Ascending aorta (tissue), 2 donors: ENCODE measurements around the gene APOA5. TPM values are rescaled to one million over a fixed set of nuclear protein-coding genes. Genes with fewer than 3 reads are reported as not detected.
"Not testable (repeated sequence)": the region's sequence is repeated elsewhere in the genome, so short reads cannot be mapped to it uniquely, and the experiment has no call there.

Experiments used
- DNase-seq, 2 donors: peaks; one replicate each; pipeline ENCODE4 v3.0.0-alpha.2; 2019; ENCODE audit warnings: low spot score in 2 of 2
- H3K27ac ChIP-seq, 2 donors: fragments of 200-600 bp; sonication (generic); one replicate each; pipeline ENCODE4 v1.5.1; 2016 to 2017; ENCODE audit warnings: mild to moderate bottlenecking in 1 of 2
- H3K27me3 ChIP-seq: fragments of 200-600 bp; sonication (generic); one replicate; pipeline ENCODE4 v1.5.1; 2017
- H3K36me3 ChIP-seq, 2 donors: fragments of 200-600 bp; sonication (generic); one replicate each; pipeline ENCODE4 v1.5.1; 2016
- H3K4me1 ChIP-seq, 2 donors: fragments of 200-600 bp; sonication (generic); one replicate each; pipeline ENCODE4 v1.5.1; 2016 to 2017; ENCODE audit warnings: mild to moderate bottlenecking in 1 of 2
- H3K4me3 ChIP-seq, 2 donors: fragments of 200-600 bp; sonication (generic); one replicate each; pipeline ENCODE4 v1.5.1; 2016 to 2017; ENCODE audit warnings: mild to moderate bottlenecking in 1 of 2
- H3K9me3 ChIP-seq, 2 donors: fragments of 200-600 bp; sonication (generic); one replicate each; pipeline ENCODE4 v1.5.1; 2016
- intact Hi-C: fragments of 100-400 bp; cut with DNase I; formaldehyde crosslinking; loops from one replicate; pipeline ENCODE4 v1.15.1; 2023
- total RNA-seq: library from RNA; depleted of rRNA; stranded (reverse); fragments of >200 nt; gene quantifications from one replicate; pipeline ENCODE4 v1.1.0, GENCODE V29; 2016
- TF ChIP-seq, protein P1 (sequence below), 3 experiments: fragments of 200-600 bp in 2 of 3; fragments of 450-650 bp in 1 of 3; sonication (generic) in 2 of 3; IDR thresholded peaks; one replicate each; pipeline ENCODE4 v1.5.1; 2016 to 2019; ENCODE audit warnings: antibody characterized with exemption in 3 of 3, mild to moderate bottlenecking in 1 of 3, moderate library complexity in 1 of 3

The APOA5 gene
- total RNA-seq, 1 donor from 2014 or later, result not detected

- Histone ChIP-seq H3K4me1 (peaks cover 0 to 14% of the 10 kb centered on the region in 2 donors), H3K36me3 (peaks cover 22 to 25% of the 10 kb centered on the region in 2 donors), H3K9me3 (no peaks in the 10 kb centered on the region), H3K27me3 (no peaks in the 10 kb centered on the region), H3K4me3 (no peak overlapping the region), H3K27ac (no peak overlapping the region)
- intact Hi-C loops, result loop anchor here (5.0 kb wide), 1 partner anchor 553 kb away; the partner anchor contains the start of gene CEP164
- no peak for DNase-seq
- TF ChIP-seq, protein P1, sequence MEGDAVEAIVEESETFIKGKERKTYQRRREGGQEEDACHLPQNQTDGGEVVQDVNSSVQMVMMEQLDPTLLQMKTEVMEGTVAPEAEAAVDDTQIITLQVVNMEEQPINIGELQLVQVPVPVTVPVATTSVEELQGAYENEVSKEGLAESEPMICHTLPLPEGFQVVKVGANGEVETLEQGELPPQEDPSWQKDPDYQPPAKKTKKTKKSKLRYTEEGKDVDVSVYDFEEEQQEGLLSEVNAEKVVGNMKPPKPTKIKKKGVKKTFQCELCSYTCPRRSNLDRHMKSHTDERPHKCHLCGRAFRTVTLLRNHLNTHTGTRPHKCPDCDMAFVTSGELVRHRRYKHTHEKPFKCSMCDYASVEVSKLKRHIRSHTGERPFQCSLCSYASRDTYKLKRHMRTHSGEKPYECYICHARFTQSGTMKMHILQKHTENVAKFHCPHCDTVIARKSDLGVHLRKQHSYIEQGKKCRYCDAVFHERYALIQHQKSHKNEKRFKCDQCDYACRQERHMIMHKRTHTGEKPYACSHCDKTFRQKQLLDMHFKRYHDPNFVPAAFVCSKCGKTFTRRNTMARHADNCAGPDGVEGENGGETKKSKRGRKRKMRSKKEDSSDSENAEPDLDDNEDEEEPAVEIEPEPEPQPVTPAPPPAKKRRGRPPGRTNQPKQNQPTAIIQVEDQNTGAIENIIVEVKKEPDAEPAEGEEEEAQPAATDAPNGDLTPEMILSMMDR (IDR thresholded peaks at IDR 0.05), result no peak
Measured at GRCh38 chr11:116774661-116775060, 17.0 kb downstream of the APOA5 start.

DNA sequence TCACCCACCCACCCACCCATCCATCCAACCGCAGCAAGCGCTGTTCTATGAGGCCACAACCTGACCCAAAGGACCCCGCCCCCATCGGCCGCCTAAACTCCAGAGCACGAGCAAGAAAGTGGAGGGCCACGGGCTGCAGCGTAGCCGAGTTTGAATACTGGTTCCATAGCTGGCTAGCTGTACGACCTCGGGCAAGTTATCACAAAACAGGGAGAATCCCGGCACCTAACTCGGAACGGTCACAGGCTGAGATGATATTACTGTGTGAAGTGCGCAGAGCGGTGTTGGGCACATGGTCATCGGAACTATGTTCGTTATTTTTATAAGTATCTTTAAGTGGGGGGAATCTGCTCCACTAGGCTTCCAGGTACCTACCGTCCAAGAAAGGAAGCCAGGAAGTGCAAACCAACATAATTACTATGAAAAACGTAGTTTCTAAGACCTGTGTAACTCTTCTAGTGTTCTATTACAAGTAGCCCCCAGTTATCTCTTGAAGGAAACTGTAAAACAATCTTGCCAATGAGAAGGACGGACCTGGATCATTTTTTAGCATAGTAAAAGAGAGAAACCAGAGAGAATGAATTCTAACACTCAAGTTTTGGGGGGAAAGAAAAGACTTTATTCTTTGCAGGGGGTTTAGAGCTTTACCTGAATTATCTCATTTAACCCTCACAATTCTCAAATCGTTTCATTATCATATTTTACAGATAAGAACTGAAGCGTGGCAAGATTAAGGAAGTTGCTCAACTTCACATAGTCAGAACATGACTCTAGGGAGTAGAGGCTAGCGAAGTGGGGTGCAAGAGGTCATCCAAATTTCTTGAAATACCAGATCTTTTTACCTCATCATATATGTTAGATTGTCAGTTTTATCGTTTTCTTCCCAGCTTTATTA is 18.2 kb downstream of the APOA5 start:
- H3K4me3 ChIP-seq, result peak overlapping the region; percentile 71 to 82
- peaks cover 13 to 21% of the 10 kb centered on the region in 2 donors for H3K36me3 ChIP-seq
- H3K4me1 ChIP-seq, result peaks cover 0 to 14% of the 10 kb centered on the region in 2 donors
- no peaks in the 10 kb centered on the region for H3K9me3 ChIP-seq
- H3K27me3 ChIP-seq, result no peaks in the 10 kb centered on the region
- no peak for DNase-seq
- TF ChIP-seq, protein P1 (IDR thresholded peaks at IDR 0.05), result no peak
- intact Hi-C loops, result loop anchor here (1.0 to 5.0 kb wide), 3 partner anchors 15 to 554 kb away; partner anchors contain the start of genes CEP164, PCSK7, RNF214 and ZPR1
- H3K27ac ChIP-seq, result peak overlapping the region; percentile 88 to 94

DNA sequence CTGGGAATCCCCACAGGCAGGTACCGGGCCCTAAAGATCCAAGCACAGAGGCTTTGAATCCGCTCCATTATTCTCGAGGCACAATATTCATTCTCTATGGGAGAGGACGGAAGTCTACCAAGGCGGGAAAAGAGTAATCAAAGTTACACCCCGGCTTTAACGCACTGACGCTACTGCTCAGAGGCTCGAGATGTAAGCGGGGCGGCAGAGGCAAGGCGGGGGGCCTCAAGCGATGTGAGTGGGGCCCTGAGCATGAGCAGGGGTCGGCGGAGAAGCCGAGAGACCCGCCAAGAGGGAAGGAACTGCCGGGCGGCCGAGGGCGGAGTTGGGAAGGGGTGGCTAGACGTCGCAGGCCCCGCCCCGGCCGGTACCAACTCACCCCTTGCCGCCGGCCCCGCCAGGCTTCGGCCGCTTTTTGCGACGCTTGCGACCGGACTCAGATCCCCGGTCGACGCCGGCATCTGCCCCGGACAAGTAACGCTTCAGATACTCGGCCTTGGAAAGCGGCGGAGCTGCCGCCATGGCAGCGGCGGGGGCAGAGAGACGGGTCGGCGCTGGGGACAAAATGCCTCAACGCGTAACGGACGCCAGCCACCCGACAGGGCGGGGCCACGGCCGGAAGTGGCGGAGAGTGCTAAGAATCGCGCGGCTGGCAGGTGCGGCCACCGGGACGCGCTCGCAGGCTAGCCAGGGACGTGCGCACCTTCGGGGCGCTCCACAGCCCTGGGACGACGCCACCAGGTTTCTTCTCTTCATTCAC is 19.1 kb downstream of the APOA5 start, which contains the start of gene BUD13:
TSS of gene BUD13 (minus strand) at position 545 of the 760 bp plus-strand sequence. CDS start at position 522, 23 bp downstream.
- TF ChIP-seq, protein P1 (IDR thresholded peaks at IDR 0.05), result peak in 1 of 3 experiments; percentile 15
- H3K4me3 ChIP-seq, result peak within 1 kb of the TSS; percentile 71 to 82
- peak within 1 kb of the TSS; percentile 88 to 94 for H3K27ac ChIP-seq
- no peaks in the 10 kb centered on the region for H3K27me3 ChIP-seq
- H3K4me1 ChIP-seq, result peaks cover 0 to 14% of the 10 kb centered on the region in 2 donors
- no peaks in the 10 kb centered on the region for H3K9me3 ChIP-seq
- intact Hi-C loops, result loop anchor here (1.0 to 5.0 kb wide), 3 partner anchors 16 to 555 kb away; partner anchors contain the start of genes CEP164, PCSK7, RNF214 and ZPR1
- peaks cover 4 to 16% of the 10 kb centered on the region in 2 donors for H3K36me3 ChIP-seq
- peak; percentile 27 to 91 for DNase-seq

- DNase-seq, result no peak
- TF ChIP-seq, protein P1 (IDR thresholded peaks at IDR 0.05), result no peak
- Histone ChIP-seq H3K4me1 (peaks cover 0 to 14% of the 10 kb centered on the region in 2 donors), H3K27ac (peak overlapping the region in 1 of 2 donors; percentile 94), H3K36me3 (peaks cover 0 to 16% of the 10 kb centered on the region in 2 donors), H3K9me3 (no peaks in the 10 kb centered on the region), H3K27me3 (no peaks in the 10 kb centered on the region), H3K4me3 (peak overlapping the region; percentile 71 to 82)
- intact Hi-C loops, result loop anchor here (2.0 to 5.0 kb wide), 2 partner anchors 461 to 555 kb away; partner anchors contain the start of genes CEP164, PCSK7 and RNF214
Measured at GRCh38 chr11:116771935-116772334, 19.7 kb downstream of the APOA5 start.

DNA sequence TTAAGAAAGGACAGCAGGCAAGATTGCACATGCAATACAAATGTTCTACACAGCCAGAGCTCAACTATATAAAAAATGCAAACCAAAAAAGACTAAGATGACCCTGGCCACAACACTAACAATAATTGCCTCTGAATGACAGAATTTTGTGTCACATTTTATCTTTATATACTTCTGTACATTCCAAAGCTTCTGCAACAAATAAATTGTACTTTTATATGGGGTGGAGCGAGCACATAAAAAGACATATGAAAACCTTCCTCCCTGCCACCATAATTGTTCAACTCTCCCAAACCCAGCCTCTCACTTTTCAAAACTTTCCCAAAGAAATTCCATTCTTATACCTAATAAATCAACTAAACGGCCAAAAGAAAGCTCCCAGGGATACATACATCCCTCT is 29.5 kb downstream of the APOA5 start:
- Histone ChIP-seq H3K27me3 (no peaks in the 10 kb centered on the region), H3K27ac (no peak overlapping the region), H3K4me3 (no peak overlapping the region), H3K4me1 (no peaks in the 10 kb centered on the region), H3K9me3 (no peaks in the 10 kb centered on the region), H3K36me3 (peaks cover 52 to 72% of the 10 kb centered on the region in 2 donors)
- no peak for DNase-seq
- intact Hi-C loops, result no loop called here
- TF ChIP-seq, protein P1 (IDR thresholded peaks at IDR 0.05), result no peak

- DNase-seq, H3K27ac ChIP-seq, H3K9me3 ChIP-seq, intact Hi-C loops, H3K27me3 ChIP-seq, H3K4me3 ChIP-seq, H3K4me1 ChIP-seq: not testable (repeated sequence)
- H3K36me3 ChIP-seq, result peaks cover 53 to 76% of the 10 kb centered on the region in 2 donors
Measured at GRCh38 chr11:116756044-116756443, 35.6 kb downstream of the APOA5 start.
